ENCODE data around the gene OR6S1.
"Not testable (repeated sequence)": the region's sequence is repeated elsewhere in the genome, so short reads cannot be mapped to it uniquely, and the experiment has no call there.

OR6S1 gene

GRCh38 chr14:20608383-20609110 lies 32.9 kb downstream of the OR6S1 start:
- DNase-seq = no peak

GRCh38 chr14:20607617-20608016 lies 33.9 kb downstream of the OR6S1 start:
- DNase-seq = no peak

- DNase-seq = no peak
Measured at GRCh38 chr14:20606902-20607242, 34.6 kb downstream of the OR6S1 start.

GRCh38 chr14:20606190-20606901 lies 35.1 kb downstream of the OR6S1 start:
- peak; percentile 73 to 82 for DNase-seq

GRCh38 chr14:20603813-20604690 lies 37.4 kb downstream of the OR6S1 start:
- DNase-seq = peak in 1 of 2 experiments; percentile 38

GRCh38 chr14:20602583-20602982 lies 38.9 kb downstream of the OR6S1 start:
- DNase-seq = no peak

GRCh38 chr14:20601522-20601921 lies 40.0 kb downstream of the OR6S1 start:
- DNase-seq = no peak

- no peak for DNase-seq
Measured at GRCh38 chr14:20597108-20597507, 44.4 kb downstream of the OR6S1 start.

GRCh38 chr14:20595726-20596125 lies 45.8 kb downstream of the OR6S1 start:
- DNase-seq = not testable (repeated sequence)

- DNase-seq = no peak
Measured at GRCh38 chr14:20592574-20592973, 48.9 kb downstream of the OR6S1 start.

- DNase-seq = no peak
Measured at GRCh38 chr14:20591235-20591634, 50.3 kb downstream of the OR6S1 start, which contains the start of gene RNASE12. Gene RNASE12 (minus strand): TSS chr14:20591376. CDS start chr14:20590723, 653 bp downstream.

All from SHP77 (cell line).